RKO (cell line): ENCODE measurements around the gene GPHA2.
A peak's percentile ranks its signal among the peaks of the same experiment; 100 is the strongest.

Source experiments
- DNase-seq: peaks from one replicate; pipeline ENCODE4 v3.0.0-alpha.2; 2016; ENCODE audit warnings: low spot score

The GPHA2 gene

GRCh38 chr11:64930340-64930739, 5.4 kb downstream of the GPHA2 start:
- no peak for DNase-seq

GRCh38 chr11:64929625-64930024, 6.1 kb downstream of the GPHA2 start:
- DNase-seq = no peak

- DNase-seq = no peak
Measured at GRCh38 chr11:64928957-64929356, 6.7 kb downstream of the GPHA2 start.

GRCh38 chr11:64926689-64927088, 9.0 kb downstream of the GPHA2 start:
- DNase-seq = no peak

GRCh38 chr11:64925536-64926436, 9.9 kb downstream of the GPHA2 start:
- no peak for DNase-seq

GRCh38 chr11:64924910-64925284, 10.8 kb downstream of the GPHA2 start:
- peak; percentile 25 for DNase-seq

- DNase-seq = peak; percentile 97
Measured at GRCh38 chr11:64923944-64924909, 11.5 kb downstream of the GPHA2 start, which contains the start of gene PPP2R5B. Gene PPP2R5B (plus strand): TSS chr11:64924689. CDS start chr11:64925735, 1,046 bp downstream.

GRCh38 chr11:64923151-64923661, 12.5 kb downstream of the GPHA2 start:
- DNase-seq = no peak

- no peak for DNase-seq
Measured at GRCh38 chr11:64921384-64921783, 14.3 kb downstream of the GPHA2 start.

- no peak for DNase-seq
Measured at GRCh38 chr11:64920124-64920523, 15.6 kb downstream of the GPHA2 start.

GRCh38 chr11:64919627-64920026, 16.1 kb downstream of the GPHA2 start:
- no peak for DNase-seq

- peak; percentile 63 for DNase-seq
Measured at GRCh38 chr11:64918017-64918416, 17.7 kb downstream of the GPHA2 start.

GRCh38 chr11:64917663-64917995, 18.1 kb downstream of the GPHA2 start:
- no peak for DNase-seq

GRCh38 chr11:64916775-64917662, 18.7 kb downstream of the GPHA2 start, which contains the start of gene ATG2A:
Gene ATG2A (minus strand): TSS chr11:64917209. CDS start chr11:64917135, 74 bp downstream.
- DNase-seq = peak; percentile 100

GRCh38 chr11:64916040-64916774, 19.5 kb downstream of the GPHA2 start:
- DNase-seq = peak; percentile 82

- DNase-seq = no peak
Measured at GRCh38 chr11:64915376-64915887, 20.3 kb downstream of the GPHA2 start.

- no peak for DNase-seq
Measured at GRCh38 chr11:64914123-64914522, 21.6 kb downstream of the GPHA2 start.

GRCh38 chr11:64913171-64913727, 22.4 kb downstream of the GPHA2 start:
- no peak for DNase-seq

- no peak for DNase-seq
Measured at GRCh38 chr11:64911689-64912088, 24.0 kb downstream of the GPHA2 start.

- DNase-seq = no peak
Measured at GRCh38 chr11:64911142-64911541, 24.6 kb downstream of the GPHA2 start.
